HG03196 (cell line): Measurements from ENCODE around the gene ZFC3H1.
"Not testable (repeated sequence)": the region's sequence is repeated elsewhere in the genome, so short reads cannot be mapped to it uniquely, and the experiment has no call there.

Source experiments
- ATAC-seq: cut with Tn5 transposase; IDR thresholded peaks from one replicate; pipeline ENCODE4 v1.9.1; 2021; ENCODE audit not compliant: unreplicated experiment

Gene ZFC3H1

GRCh38 chr12:71581206-71581605 is 82.4 kb downstream of the ZFC3H1 start:
- ATAC-seq, result no peak

DNA sequence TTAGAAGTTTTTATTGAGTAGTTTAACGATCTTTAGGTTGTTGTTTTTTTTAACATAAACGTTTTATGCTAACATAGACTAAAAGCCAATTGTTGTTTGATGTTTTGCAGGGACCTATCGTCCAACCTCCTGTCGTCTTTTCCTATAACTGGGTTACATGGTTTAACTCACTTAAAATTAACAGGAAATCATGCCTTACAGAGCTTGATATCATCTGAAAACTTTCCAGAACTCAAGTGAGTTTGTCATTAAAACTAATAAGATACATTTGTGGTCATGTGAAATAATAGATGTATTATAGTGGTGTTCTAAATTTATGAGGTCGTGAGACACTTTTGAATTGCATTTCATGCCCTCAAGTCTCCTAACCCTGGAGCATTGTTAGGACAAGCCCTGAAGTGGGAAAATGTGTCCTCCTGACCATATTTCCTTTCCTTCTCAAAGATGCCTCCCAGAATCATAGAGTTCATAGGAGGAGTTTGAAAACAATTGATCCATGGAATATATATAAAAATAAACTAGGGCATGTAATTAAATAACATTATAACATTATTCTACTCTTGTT is 84.9 kb downstream of the ZFC3H1 start:
- no peak for ATAC-seq

DNA sequence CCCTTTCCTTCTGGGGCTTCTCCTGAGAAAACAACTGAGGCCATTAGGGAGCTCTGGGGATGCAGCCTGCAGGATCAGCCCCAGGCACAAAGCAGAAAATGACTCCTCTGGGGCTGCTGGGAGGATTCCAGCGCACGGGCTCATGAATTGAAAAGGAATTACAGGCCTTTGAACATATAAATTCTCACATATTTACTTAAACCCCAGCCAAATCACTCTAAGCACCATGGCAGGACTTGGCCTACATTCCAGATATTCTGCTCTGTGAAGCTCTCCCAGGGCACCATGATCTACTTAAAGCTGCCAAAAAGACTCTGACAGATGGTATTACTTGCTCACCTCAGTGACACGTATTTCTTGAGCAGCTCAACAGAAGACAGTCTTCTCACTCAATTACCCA is 87.2 kb downstream of the ZFC3H1 start:
- no peak for ATAC-seq

DNA sequence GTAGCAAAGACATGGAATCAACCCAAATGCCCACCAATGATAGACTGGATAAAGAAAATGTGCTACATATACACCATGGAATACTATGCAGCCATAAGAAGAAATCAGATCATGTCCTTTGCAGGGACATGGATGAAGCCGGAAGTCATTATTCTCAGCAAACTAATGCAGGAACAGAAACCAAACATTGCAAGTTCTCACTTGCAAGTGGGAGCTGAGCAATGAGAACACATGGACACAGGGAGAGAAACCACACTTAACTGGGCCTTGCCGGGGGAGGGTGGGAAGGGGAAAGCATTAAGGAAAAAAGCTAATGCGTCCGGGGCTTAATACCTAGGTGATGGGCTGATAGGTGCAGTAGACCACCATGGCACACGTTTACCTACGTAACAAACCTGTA is 93.8 kb downstream of the ZFC3H1 start:
- not testable (repeated sequence) for ATAC-seq

- no peak for ATAC-seq
Observed at GRCh38 chr12:71567537-71567936, 96.1 kb downstream of the ZFC3H1 start.

GRCh38 chr12:71566655-71567054 is 97.0 kb downstream of the ZFC3H1 start:
- ATAC-seq, result no peak

GRCh38 chr12:71565535-71565934 is 98.1 kb downstream of the ZFC3H1 start:
- no peak for ATAC-seq

GRCh38 chr12:71562676-71563595 is 100.7 kb downstream of the ZFC3H1 start:
- ATAC-seq, result no peak
